MM.1S (cell line): ENCODE data around the gene RHOH.

Experiments
- DNase-seq: peaks from one replicate; pipeline ENCODE4 v3.0.0-alpha.2; 2015
- H2AFZ ChIP-seq: fragments of 300-600 bp; sonication (generic); 2 replicates; pipeline ENCODE4 v1.6.0; 2016; ENCODE audit warnings: antibody characterized with exemption, low read length
- H3F3A ChIP-seq: fragments of 300-600 bp; sonication (generic); 2 replicates; pipeline ENCODE4 v1.6.1; 2016; ENCODE audit warnings: mild to moderate bottlenecking, antibody characterized with exemption, low read length, moderate library complexity, mixed read lengths; ENCODE audit not compliant: insufficient read depth
- H3K27ac ChIP-seq: fragments of 300-600 bp; sonication (generic); 2 replicates; pipeline ENCODE4 v1.5.1; 2016; ENCODE audit warnings: mild to moderate bottlenecking, low read length
- H3K27me3 ChIP-seq: fragments of 300-600 bp; sonication (generic); replicated peaks from 2 replicates; pipeline ENCODE4 v1.6.0; 2016; ENCODE audit warnings: low read length; ENCODE audit not compliant: insufficient read depth
- H3K36me3 ChIP-seq: fragments of 300-600 bp; sonication (generic); replicated peaks from 2 replicates; pipeline ENCODE4 v1.6.1; 2016; ENCODE audit warnings: mild to moderate bottlenecking, low read length, mixed read lengths; ENCODE audit not compliant: insufficient read depth
- H3K4me1 ChIP-seq: fragments of 300-600 bp; sonication (generic); 2 replicates; pipeline ENCODE4 v1.6.1; 2016; ENCODE audit warnings: low read length, mixed read lengths
- H3K4me2 ChIP-seq: fragments of 300-600 bp; sonication (generic); 2 replicates; pipeline ENCODE4 v1.6.0; 2016; ENCODE audit warnings: low read depth, low read length
- H3K4me3 ChIP-seq: fragments of 300-600 bp; sonication (generic); 2 replicates; pipeline ENCODE4 v1.5.1; 2016; ENCODE audit warnings: low read length, mixed read lengths
- H3K79me2 ChIP-seq: fragments of 300-600 bp; sonication (generic); 2 replicates; pipeline ENCODE4 v1.6.1; 2016; ENCODE audit warnings: mixed run types, low read length, mixed read lengths
- H3K9ac ChIP-seq: fragments of 300-600 bp; sonication (generic); 2 replicates; pipeline ENCODE4 v1.6.1; 2016; ENCODE audit warnings: low read length, mixed read lengths
- H3K9me2 ChIP-seq: fragments of 300-600 bp; sonication (generic); replicated peaks from 2 replicates; pipeline ENCODE4 v1.6.1; 2016; ENCODE audit warnings: mild to moderate bottlenecking, low read length, mixed read lengths; ENCODE audit not compliant: insufficient read depth
- H3K9me3 ChIP-seq: fragments of 300-600 bp; sonication (generic); replicated peaks from 2 replicates; pipeline ENCODE4 v1.6.1; 2016; ENCODE audit warnings: mild to moderate bottlenecking, low read length, mixed read lengths; ENCODE audit not compliant: insufficient read depth
- H4K20me1 ChIP-seq: fragments of 300-600 bp; sonication (generic); 2 replicates; pipeline ENCODE4 v1.6.1; 2016; ENCODE audit warnings: mild to moderate bottlenecking, low read length, moderate library complexity, mixed read lengths; ENCODE audit not compliant: insufficient read depth
- EZH2 ChIP-seq: fragments of 300-600 bp; sonication (generic); optimal IDR thresholded peaks from 2 replicates; pipeline ENCODE3; 2017; ENCODE audit warnings: low read depth, mild to moderate bottlenecking, antibody characterized with exemption, low read length, mixed read lengths
- EZH2phosphoT487 ChIP-seq: fragments of 300-600 bp; sonication (generic); IDR thresholded peaks from 2 replicates; pipeline ENCODE4 v1.6.1; 2018; ENCODE audit warnings: antibody characterized with exemption, low read length
- TF ChIP-seq, protein P1 (sequence below): fragments of 300-600 bp; sonication (generic); IDR thresholded peaks from 2 replicates; pipeline ENCODE4 v1.5.1; 2016; ENCODE audit warnings: antibody characterized with exemption, low read length, mixed read lengths

Gene RHOH

DNA sequence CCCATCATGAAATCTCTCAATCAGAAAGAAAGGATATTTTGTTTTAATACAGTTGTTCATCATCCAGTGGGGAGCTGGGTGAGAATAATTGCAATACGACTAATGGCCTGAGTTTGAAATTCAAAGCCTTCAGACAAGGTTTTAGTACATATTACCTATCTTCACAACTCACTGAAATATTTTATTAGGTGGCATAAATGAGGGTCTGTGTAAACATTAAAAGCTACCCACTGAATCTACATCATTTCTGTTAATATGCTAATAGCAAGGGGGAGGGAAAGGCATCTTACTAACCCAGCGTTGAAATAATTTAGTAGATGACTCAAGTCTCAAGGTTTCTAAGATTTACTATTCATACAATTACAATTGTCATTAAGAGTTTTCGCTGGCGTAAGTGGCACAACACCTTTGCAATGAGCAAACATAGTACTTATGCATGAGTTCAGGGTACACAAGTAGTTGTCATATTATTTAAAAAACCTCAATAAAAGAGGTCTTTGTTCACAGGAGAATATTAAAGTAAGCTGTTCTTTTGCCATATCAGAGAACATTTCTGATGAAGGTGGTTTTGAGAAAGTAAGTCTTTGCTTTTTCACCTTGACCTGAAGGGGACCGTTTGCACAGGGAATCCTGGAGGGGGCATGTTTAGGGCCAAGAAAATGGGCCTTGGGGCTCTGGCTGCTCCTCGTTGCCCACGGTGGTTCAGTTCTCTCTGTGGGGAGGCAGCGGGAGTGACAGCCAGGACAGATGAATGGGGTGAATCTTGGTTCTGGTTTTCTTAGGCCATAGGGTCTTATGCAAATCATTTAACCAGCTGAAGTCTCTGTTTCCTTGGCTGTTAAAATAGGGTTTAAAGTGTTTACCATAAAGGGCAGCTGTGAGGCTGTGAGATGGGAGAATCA lies 4.5 kb upstream of the RHOH start:
- peak overlapping the region; percentile 97 for H3K27ac ChIP-seq
- no peaks in the 10 kb centered on the region for H3K9me3 ChIP-seq
- DNase-seq, result peak; percentile 59
- peaks cover 80% of the 10 kb centered on the region for H3K79me2 ChIP-seq
- H3K4me3 ChIP-seq, result peak overlapping the region; percentile 67
- H3K27me3 ChIP-seq, result no peaks in the 10 kb centered on the region
- TF ChIP-seq, protein P1, sequence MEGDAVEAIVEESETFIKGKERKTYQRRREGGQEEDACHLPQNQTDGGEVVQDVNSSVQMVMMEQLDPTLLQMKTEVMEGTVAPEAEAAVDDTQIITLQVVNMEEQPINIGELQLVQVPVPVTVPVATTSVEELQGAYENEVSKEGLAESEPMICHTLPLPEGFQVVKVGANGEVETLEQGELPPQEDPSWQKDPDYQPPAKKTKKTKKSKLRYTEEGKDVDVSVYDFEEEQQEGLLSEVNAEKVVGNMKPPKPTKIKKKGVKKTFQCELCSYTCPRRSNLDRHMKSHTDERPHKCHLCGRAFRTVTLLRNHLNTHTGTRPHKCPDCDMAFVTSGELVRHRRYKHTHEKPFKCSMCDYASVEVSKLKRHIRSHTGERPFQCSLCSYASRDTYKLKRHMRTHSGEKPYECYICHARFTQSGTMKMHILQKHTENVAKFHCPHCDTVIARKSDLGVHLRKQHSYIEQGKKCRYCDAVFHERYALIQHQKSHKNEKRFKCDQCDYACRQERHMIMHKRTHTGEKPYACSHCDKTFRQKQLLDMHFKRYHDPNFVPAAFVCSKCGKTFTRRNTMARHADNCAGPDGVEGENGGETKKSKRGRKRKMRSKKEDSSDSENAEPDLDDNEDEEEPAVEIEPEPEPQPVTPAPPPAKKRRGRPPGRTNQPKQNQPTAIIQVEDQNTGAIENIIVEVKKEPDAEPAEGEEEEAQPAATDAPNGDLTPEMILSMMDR, result peak; percentile 23; the same call in 1 of the 2 replicates
- TF ChIP-seq EZH2phosphoT487, result no peak
- no peaks in the 10 kb centered on the region for H4K20me1 ChIP-seq
- H3F3A ChIP-seq, result peaks cover 64% of the 10 kb centered on the region
- H3K9ac ChIP-seq, result peak overlapping the region; percentile 95
- peaks cover 14% of the 10 kb centered on the region; the same call in 1 of the 2 replicates for H3K4me1 ChIP-seq
- H2AFZ ChIP-seq, result peak overlapping the region; percentile 44; the same call in 1 of the 2 replicates
- H3K36me3 ChIP-seq, result no peaks in the 10 kb centered on the region
- peak overlapping the region; percentile 86 for H3K4me2 ChIP-seq
- H3K9me2 ChIP-seq, result no peaks in the 10 kb centered on the region

GRCh38 chr4:40193016-40193571 lies 3.7 kb upstream of the RHOH start:
- H3K9ac ChIP-seq, result peak overlapping the region; percentile 95
- peak overlapping the region; percentile 86 for H3K4me2 ChIP-seq
- H3K27ac ChIP-seq, result peak overlapping the region; percentile 97
- H3F3A ChIP-seq, result peaks cover 71% of the 10 kb centered on the region
- H3K27me3 ChIP-seq, result no peaks in the 10 kb centered on the region
- H3K4me3 ChIP-seq, result peak overlapping the region; percentile 67
- H3K9me3 ChIP-seq, result no peaks in the 10 kb centered on the region
- TF ChIP-seq, protein P1, result no peak; the same call in 1 of the 2 replicates
- TF ChIP-seq EZH2, result no peak
- TF ChIP-seq EZH2phosphoT487, result no peak
- peak; percentile 70 for DNase-seq
- H3K9me2 ChIP-seq, result no peaks in the 10 kb centered on the region
- H3K4me1 ChIP-seq, result peaks cover 14% of the 10 kb centered on the region; the same call in 1 of the 2 replicates
- H2AFZ ChIP-seq, result peak overlapping the region; percentile 44; the same call in 1 of the 2 replicates
- H3K36me3 ChIP-seq, result no peaks in the 10 kb centered on the region
- peaks cover 87% of the 10 kb centered on the region for H3K79me2 ChIP-seq
- no peaks in the 10 kb centered on the region for H4K20me1 ChIP-seq

GRCh38 chr4:40193578-40193977 lies 3.3 kb upstream of the RHOH start:
- TF ChIP-seq, protein P1, result no peak
- TF ChIP-seq EZH2phosphoT487 (no peak), EZH2 (no peak)
- Histone ChIP-seq H3K27me3 (no peaks in the 10 kb centered on the region), H3K4me1 (peaks cover 14% of the 10 kb centered on the region; the same call in 1 of the 2 replicates), H3K27ac (peak overlapping the region; percentile 97), H3K4me3 (peak overlapping the region; percentile 67), H3K79me2 (peaks cover 92% of the 10 kb centered on the region), H3K36me3 (no peaks in the 10 kb centered on the region), H3K9me3 (no peaks in the 10 kb centered on the region), H3K4me2 (peak overlapping the region; percentile 86), H4K20me1 (no peaks in the 10 kb centered on the region), H3K9ac (peak overlapping the region; percentile 95), H3F3A (peaks cover 75% of the 10 kb centered on the region), H2AFZ (no peak overlapping the region), H3K9me2 (no peaks in the 10 kb centered on the region)
- no peak for DNase-seq
